Mesendoderm (in vitro differentiated cells): ENCODE data around the gene ARHGAP15.

Experiments
- DNase-seq: peaks from one replicate; pipeline ENCODE4 v3.0.0; 2013
- H2AK5ac ChIP-seq: 2 replicates; pipeline ENCODE4 v1.6.1; 2013; ENCODE audit warnings: low read length, inconsistent platforms
- H2BK120ac ChIP-seq: 2 replicates; pipeline ENCODE4 v1.6.1; 2013; ENCODE audit warnings: low read depth, mild to moderate bottlenecking, low read length, moderate library complexity, mixed read lengths
- H2BK15ac ChIP-seq: replicated peaks from 2 replicates; pipeline ENCODE4 v1.6.1; 2013; ENCODE audit warnings: low read depth, mild to moderate bottlenecking, moderate library complexity
- H2BK5ac ChIP-seq: 2 replicates; pipeline ENCODE4 v1.6.1; 2013; ENCODE audit warnings: low read length, inconsistent platforms
- H3K18ac ChIP-seq: 2 replicates; pipeline ENCODE4 v1.6.1; 2013; ENCODE audit warnings: mild to moderate bottlenecking, low read length, mixed read lengths
- H3K23ac ChIP-seq: one replicate; pipeline ENCODE4 v1.6.1; 2013; ENCODE audit warnings: low read length
- H3K27ac ChIP-seq: 2 replicates; pipeline ENCODE4 v1.5.1; 2013; ENCODE audit warnings: low read depth, mild to moderate bottlenecking, inconsistent platforms, low read length, moderate library complexity
- H3K27me3 ChIP-seq: 2 replicates; pipeline ENCODE4 v1.6.1; 2013; ENCODE audit warnings: low read length, control low read depth, mild to moderate bottlenecking, inconsistent platforms; ENCODE audit not compliant: insufficient read depth, poor library complexity
- H3K36me3 ChIP-seq: 2 replicates; pipeline ENCODE4 v1.6.1; 2013; ENCODE audit warnings: low read length, inconsistent platforms; ENCODE audit not compliant: control insufficient read depth, insufficient read depth
- H3K4ac ChIP-seq: one replicate; pipeline ENCODE4 v1.6.1; 2013; ENCODE audit warnings: low read depth, mild to moderate bottlenecking, low read length, moderate library complexity
- H3K4me1 ChIP-seq: 2 replicates; pipeline ENCODE4 v1.6.1; 2013; ENCODE audit warnings: low read depth, low read length, inconsistent platforms; ENCODE audit not compliant: control insufficient read depth
- H3K4me2 ChIP-seq: 2 replicates; pipeline ENCODE4 v1.6.1; 2013; ENCODE audit warnings: low read length
- H3K4me3 ChIP-seq: 2 replicates; pipeline ENCODE4 v1.5.1; 2013; ENCODE audit warnings: mild to moderate bottlenecking, low read length
- H3K56ac ChIP-seq: one replicate; pipeline ENCODE4 v1.6.1; 2013; ENCODE audit warnings: low read length
- H3K79me1 ChIP-seq: 2 replicates; pipeline ENCODE4 v1.6.1; 2013; ENCODE audit warnings: low read length, inconsistent platforms
- H3K79me2 ChIP-seq: 2 replicates; pipeline ENCODE4 v1.6.1; 2013; ENCODE audit warnings: mild to moderate bottlenecking, low read length; ENCODE audit not compliant: control insufficient read depth, insufficient read depth
- H3K9ac ChIP-seq: 2 replicates; pipeline ENCODE4 v1.6.1; 2013; ENCODE audit warnings: low read length, inconsistent platforms
- H4K5ac ChIP-seq: one replicate; pipeline ENCODE4 v1.6.1; 2013; ENCODE audit warnings: low read length
- H4K8ac ChIP-seq: one replicate; pipeline ENCODE4 v1.6.1; 2013; ENCODE audit warnings: low read depth, mild to moderate bottlenecking, control low read depth, low read length, moderate library complexity
- WGBS: extraction: QIAGEN DNeasy Blood & Tissue Kit; methylation state at CpG from one replicate; pipeline ENCODE4 v1.1.7; 2013; ENCODE audit warnings: low lambda C conversion rate, missing lambda C conversion rate; ENCODE audit not compliant: insufficient coverage; ENCODE audit errors: extremely low coverage; 5-methylcytosine and 5-hydroxymethylcytosine counted together

Gene ARHGAP15

DNA sequence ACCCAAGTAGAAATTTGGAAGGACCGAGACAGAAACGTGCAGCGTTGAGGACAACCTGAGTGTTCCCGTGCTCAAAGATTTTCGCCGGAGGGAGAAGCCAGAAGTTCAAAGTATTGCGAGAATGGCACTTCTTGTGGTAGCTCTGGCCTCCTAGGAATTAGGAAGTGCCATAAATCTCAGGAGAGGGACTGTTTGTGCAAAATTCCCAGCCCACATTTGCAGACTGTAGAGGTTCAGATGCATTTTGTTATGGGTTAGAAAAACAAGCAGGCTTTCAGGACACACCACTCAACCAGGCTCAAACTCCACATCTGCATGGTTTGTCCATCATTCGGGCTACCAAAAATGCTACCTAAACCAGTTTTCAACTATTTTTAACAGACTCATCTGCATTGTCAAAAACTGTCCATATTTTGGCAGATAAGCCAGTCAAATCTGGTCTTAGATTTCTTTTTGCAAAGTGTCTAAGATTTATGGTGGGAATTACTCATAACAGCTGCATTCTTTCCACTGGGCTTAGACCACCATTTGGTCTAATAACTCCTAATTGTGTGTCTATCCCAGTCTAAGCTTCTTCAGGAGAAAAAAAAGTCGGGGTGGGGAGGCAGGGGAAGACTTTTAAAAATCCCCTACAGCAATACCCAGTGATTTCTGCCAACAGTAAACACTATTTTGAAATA lies 422.9 kb downstream of the ARHGAP15 start:
- Histone ChIP-seq H4K8ac (no peak overlapping the region), H3K18ac (no peak overlapping the region), H3K4ac (no peak overlapping the region), H3K27me3 (no peaks in the 10 kb centered on the region), H2BK120ac (no peak overlapping the region), H3K56ac (no peak overlapping the region), H2BK5ac (no peak overlapping the region), H3K9ac (no peak overlapping the region), H2BK15ac (no peak overlapping the region), H3K27ac (no peak overlapping the region), H3K4me2 (no peak overlapping the region), H3K36me3 (no peaks in the 10 kb centered on the region), H2AK5ac (no peak overlapping the region), H3K23ac (no peak overlapping the region), H3K4me1 (no peaks in the 10 kb centered on the region), H3K4me3 (no peak overlapping the region), H3K79me2 (no peaks in the 10 kb centered on the region), H3K79me1 (no peaks in the 10 kb centered on the region), H4K5ac (no peak overlapping the region)
- no peak for DNase-seq
- no CpG with 5 or more reads among the region's 9 CpGs for WGBS

DNA sequence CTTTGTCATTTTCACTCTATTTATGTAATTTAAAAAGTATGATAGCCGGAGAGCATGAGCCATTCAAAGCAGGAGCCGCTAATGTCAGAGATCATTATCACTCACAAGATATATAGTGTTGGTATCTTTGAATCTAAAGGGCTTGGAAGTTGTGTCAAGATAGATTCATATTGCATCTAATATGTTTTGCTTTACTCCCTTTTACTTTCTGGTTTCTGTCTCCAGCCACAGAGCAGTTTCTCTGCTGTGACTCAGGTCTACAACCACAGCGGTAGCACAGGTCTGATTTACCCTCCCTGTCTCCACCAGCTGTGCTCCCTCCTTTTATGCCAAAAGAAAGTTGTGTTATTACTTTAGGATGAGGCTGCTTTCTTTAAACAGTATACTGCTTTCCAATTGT lies 424.0 kb downstream of the ARHGAP15 start:
- DNase-seq: no peak
- no peak overlapping the region for H3K4me2 ChIP-seq
- no peaks in the 10 kb centered on the region for H3K79me2 ChIP-seq
- no peak overlapping the region for H4K5ac ChIP-seq
- no peak overlapping the region for H2BK5ac ChIP-seq
- no peaks in the 10 kb centered on the region for H3K79me1 ChIP-seq
- no peak overlapping the region for H3K27ac ChIP-seq
- WGBS: no CpG with 5 or more reads among the region's 3 CpGs
- H3K4me3 ChIP-seq: no peak overlapping the region
- no peaks in the 10 kb centered on the region for H3K27me3 ChIP-seq
- H3K4ac ChIP-seq: no peak overlapping the region
- H4K8ac ChIP-seq: no peak overlapping the region
- H3K56ac ChIP-seq: no peak overlapping the region
- H2AK5ac ChIP-seq: no peak overlapping the region
- no peak overlapping the region for H3K18ac ChIP-seq
- no peak overlapping the region for H3K9ac ChIP-seq
- no peak overlapping the region for H2BK120ac ChIP-seq
- H2BK15ac ChIP-seq: no peak overlapping the region
- no peaks in the 10 kb centered on the region for H3K4me1 ChIP-seq
- H3K36me3 ChIP-seq: no peaks in the 10 kb centered on the region
- no peak overlapping the region for H3K23ac ChIP-seq

DNA sequence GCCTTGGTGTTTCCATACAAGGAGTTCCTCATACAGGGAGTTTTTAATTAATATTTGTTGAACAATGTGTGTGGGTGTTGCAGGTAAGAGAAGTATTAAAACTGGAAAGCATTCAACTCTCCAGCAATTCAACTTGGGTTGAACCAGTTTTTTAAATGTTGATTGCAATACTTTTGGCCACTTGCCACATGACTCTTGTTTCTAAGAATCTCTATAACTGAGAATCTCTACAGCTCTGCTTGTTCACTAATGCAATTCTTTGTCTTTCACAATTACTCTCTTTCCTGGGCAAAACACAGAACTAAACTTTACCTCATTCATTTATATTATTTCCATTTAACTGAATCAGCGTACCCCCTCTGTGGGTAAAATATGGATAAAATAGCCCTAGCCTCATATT lies 429.4 kb downstream of the ARHGAP15 start:
- Histone ChIP-seq H3K4ac (no peak overlapping the region), H2BK5ac (no peak overlapping the region), H4K8ac (no peak overlapping the region), H3K79me1 (no peaks in the 10 kb centered on the region), H2BK15ac (no peak overlapping the region), H3K23ac (no peak overlapping the region), H3K4me1 (no peaks in the 10 kb centered on the region), H3K18ac (no peak overlapping the region), H3K4me2 (no peak overlapping the region), H3K9ac (no peak overlapping the region), H4K5ac (no peak overlapping the region), H3K27me3 (no peaks in the 10 kb centered on the region), H3K27ac (no peak overlapping the region), H3K79me2 (no peaks in the 10 kb centered on the region), H3K36me3 (no peaks in the 10 kb centered on the region), H3K56ac (no peak overlapping the region), H3K4me3 (no peak overlapping the region), H2BK120ac (no peak overlapping the region), H2AK5ac (no peak overlapping the region)
- no peak for DNase-seq
- WGBS: no CpG with 5 or more reads among the region's 1 CpG

DNA sequence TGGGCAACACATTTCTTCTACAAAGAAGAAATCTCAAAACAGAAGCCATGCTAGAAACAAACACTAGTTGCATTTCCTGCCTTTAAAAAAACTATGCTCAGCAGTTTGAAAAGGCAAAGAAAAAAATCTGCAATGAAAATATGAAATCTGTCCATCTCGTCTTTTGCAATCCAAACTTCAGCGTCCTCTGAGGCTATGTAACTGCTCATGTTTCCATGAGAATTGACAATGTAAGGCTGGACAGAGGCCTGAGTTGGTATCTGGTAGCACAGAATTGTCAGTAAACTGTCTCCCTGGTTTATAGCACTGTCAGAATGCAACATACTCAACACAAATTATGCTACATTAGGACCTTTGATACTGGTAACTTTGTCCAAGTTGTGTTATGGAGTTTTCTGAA lies 429.9 kb downstream of the ARHGAP15 start:
- no peaks in the 10 kb centered on the region for H3K79me1 ChIP-seq
- H4K8ac ChIP-seq: no peak overlapping the region
- H3K9ac ChIP-seq: no peak overlapping the region
- no CpG with 5 or more reads among the region's 2 CpGs for WGBS
- no peaks in the 10 kb centered on the region for H3K4me1 ChIP-seq
- H3K56ac ChIP-seq: no peak overlapping the region
- H3K18ac ChIP-seq: no peak overlapping the region
- no peaks in the 10 kb centered on the region for H3K79me2 ChIP-seq
- no peaks in the 10 kb centered on the region for H3K27me3 ChIP-seq
- H3K4ac ChIP-seq: no peak overlapping the region
- no peak overlapping the region for H4K5ac ChIP-seq
- no peak overlapping the region for H2BK15ac ChIP-seq
- H3K27ac ChIP-seq: no peak overlapping the region
- no peak overlapping the region for H2BK5ac ChIP-seq
- no peaks in the 10 kb centered on the region for H3K36me3 ChIP-seq
- no peak overlapping the region for H3K4me2 ChIP-seq
- H3K23ac ChIP-seq: no peak overlapping the region
- H3K4me3 ChIP-seq: no peak overlapping the region
- H2AK5ac ChIP-seq: no peak overlapping the region
- no peak overlapping the region for H2BK120ac ChIP-seq
- no peak for DNase-seq

DNA sequence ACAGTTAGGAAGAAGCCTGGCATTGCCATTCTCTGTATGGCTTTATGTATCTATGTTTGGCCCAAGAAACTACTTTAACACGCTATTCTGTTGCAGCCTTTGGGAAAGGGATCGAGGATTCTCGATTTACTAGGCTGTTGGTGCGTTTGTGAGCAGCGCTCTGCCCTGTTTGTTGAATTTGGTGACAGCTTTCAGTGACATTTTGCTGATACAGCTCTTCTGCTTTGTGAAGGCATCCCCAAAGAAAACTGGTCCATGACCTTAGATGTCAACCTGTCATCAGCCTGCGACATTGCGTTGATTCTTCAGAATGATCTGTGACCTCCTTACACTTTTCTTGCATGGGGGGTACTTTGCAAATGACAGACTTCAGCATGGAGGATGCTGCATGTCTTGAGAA lies 431.5 kb downstream of the ARHGAP15 start:
- Histone ChIP-seq H3K36me3 (no peaks in the 10 kb centered on the region), H3K18ac (no peak overlapping the region), H3K79me1 (no peaks in the 10 kb centered on the region), H3K23ac (no peak overlapping the region), H2BK5ac (no peak overlapping the region), H3K27me3 (no peaks in the 10 kb centered on the region), H2BK120ac (no peak overlapping the region), H4K8ac (no peak overlapping the region), H2BK15ac (no peak overlapping the region), H3K79me2 (no peaks in the 10 kb centered on the region), H3K4me2 (no peak overlapping the region), H3K9ac (no peak overlapping the region), H3K4ac (no peak overlapping the region), H3K56ac (no peak overlapping the region), H3K27ac (no peak overlapping the region), H3K4me3 (no peak overlapping the region), H4K5ac (no peak overlapping the region), H2AK5ac (no peak overlapping the region), H3K4me1 (no peaks in the 10 kb centered on the region)
- WGBS: no CpG with 5 or more reads among the region's 7 CpGs
- no peak for DNase-seq

DNA sequence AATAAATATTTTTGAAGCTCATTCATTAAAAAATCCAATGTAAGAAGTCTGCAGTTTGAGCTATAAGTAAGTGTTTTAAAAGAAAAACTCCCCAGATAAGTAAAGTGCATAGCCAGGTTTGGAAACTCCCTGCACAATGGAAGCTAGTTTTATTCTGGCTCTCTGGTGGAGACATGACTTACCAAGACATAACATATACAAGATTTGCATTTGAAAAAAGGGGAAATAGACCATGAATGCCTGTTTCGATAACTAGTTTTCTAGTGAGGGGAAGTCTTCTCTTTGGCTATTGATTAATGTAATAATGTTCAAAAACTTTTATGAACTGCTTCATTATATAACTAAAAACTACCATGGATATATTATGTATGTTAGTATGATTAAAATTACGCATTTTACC lies 435.2 kb downstream of the ARHGAP15 start:
- no CpG with 5 or more reads among the region's 2 CpGs for WGBS
- H3K56ac ChIP-seq: no peak overlapping the region
- no peaks in the 10 kb centered on the region for H3K79me2 ChIP-seq
- H3K36me3 ChIP-seq: no peaks in the 10 kb centered on the region
- no peak overlapping the region for H3K18ac ChIP-seq
- no peak overlapping the region for H3K9ac ChIP-seq
- no peak overlapping the region for H3K27ac ChIP-seq
- H3K4me3 ChIP-seq: no peak overlapping the region
- H2BK5ac ChIP-seq: no peak overlapping the region
- no peak overlapping the region for H3K4ac ChIP-seq
- H2BK120ac ChIP-seq: no peak overlapping the region
- no peak overlapping the region for H3K23ac ChIP-seq
- H4K5ac ChIP-seq: no peak overlapping the region
- H2BK15ac ChIP-seq: no peak overlapping the region
- no peaks in the 10 kb centered on the region for H3K79me1 ChIP-seq
- H4K8ac ChIP-seq: no peak overlapping the region
- no peak overlapping the region for H3K4me2 ChIP-seq
- H3K4me1 ChIP-seq: no peaks in the 10 kb centered on the region
- H3K27me3 ChIP-seq: no peaks in the 10 kb centered on the region
- no peak for DNase-seq
- H2AK5ac ChIP-seq: no peak overlapping the region
